ENCODE data around the gene NUP98.
A peak's percentile ranks its signal among the peaks of the same experiment; 100 is the strongest.

The NUP98 gene

GRCh38 chr11:3797329-3798090, at the start of gene NUP98:
Gene NUP98, minus strand, starts transcription at chr11:3797554. Its CDS starts 15,437 bp downstream, at chr11:3782117.
- peak; percentile 98 to 99 for DNase-seq (ENCODE audit: low read depth in 1 of 2, low spot score in 1 of 2)

GRCh38 chr11:3845670-3846069, 48.3 kb upstream of the NUP98 start:
- no peak for DNase-seq (ENCODE audit: low read depth in 1 of 2, low spot score in 1 of 2)

- no peak for DNase-seq (ENCODE audit: low read depth in 1 of 2, low spot score in 1 of 2)
Observed at GRCh38 chr11:3845246-3845645, 47.9 kb upstream of the NUP98 start.

GRCh38 chr11:3843326-3843725, 46.0 kb upstream of the NUP98 start:
- no peak for DNase-seq (ENCODE audit: low read depth in 1 of 2, low spot score in 1 of 2)

- peak; percentile 85 to 88 for DNase-seq (ENCODE audit: low read depth in 1 of 2, low spot score in 1 of 2)
Observed at GRCh38 chr11:3841426-3842350, 44.3 kb upstream of the NUP98 start.

- DNase-seq (ENCODE audit: low read depth in 1 of 2, low spot score in 1 of 2): peak in 1 of 2 donors; percentile 58
Observed at GRCh38 chr11:3840870-3841425, 43.6 kb upstream of the NUP98 start, which contains the start of gene RHOG. Gene RHOG, minus strand, starts transcription at chr11:3840959. Its CDS starts 12,821 bp downstream, at chr11:3828138.

- peak in 1 of 2 donors; percentile 20 for DNase-seq (ENCODE audit: low read depth in 1 of 2, low spot score in 1 of 2)
Observed at GRCh38 chr11:3840004-3840869, 42.9 kb upstream of the NUP98 start.

- DNase-seq (ENCODE audit: low read depth in 1 of 2, low spot score in 1 of 2): no peak
Observed at GRCh38 chr11:3838504-3838903, 41.1 kb upstream of the NUP98 start.

- DNase-seq (ENCODE audit: low read depth in 1 of 2, low spot score in 1 of 2): no peak
Observed at GRCh38 chr11:3837793-3838192, 40.4 kb upstream of the NUP98 start.

- no peak for DNase-seq (ENCODE audit: low read depth in 1 of 2, low spot score in 1 of 2)
Observed at GRCh38 chr11:3836903-3837302, 39.5 kb upstream of the NUP98 start.

- no peak for DNase-seq (ENCODE audit: low read depth in 1 of 2, low spot score in 1 of 2)
Observed at GRCh38 chr11:3835751-3836150, 38.4 kb upstream of the NUP98 start.

GRCh38 chr11:3834664-3835461, 37.5 kb upstream of the NUP98 start:
- DNase-seq (ENCODE audit: low read depth in 1 of 2, low spot score in 1 of 2): no peak

GRCh38 chr11:3834349-3834663, 37.0 kb upstream of the NUP98 start:
- no peak for DNase-seq (ENCODE audit: low read depth in 1 of 2, low spot score in 1 of 2)

GRCh38 chr11:3833449-3833848, 36.1 kb upstream of the NUP98 start:
- no peak for DNase-seq (ENCODE audit: low read depth in 1 of 2, low spot score in 1 of 2)

- no peak for DNase-seq (ENCODE audit: low read depth in 1 of 2, low spot score in 1 of 2)
Observed at GRCh38 chr11:3832816-3833215, 35.5 kb upstream of the NUP98 start.

- DNase-seq (ENCODE audit: low read depth in 1 of 2, low spot score in 1 of 2): no peak
Observed at GRCh38 chr11:3831378-3832239, 34.3 kb upstream of the NUP98 start.

GRCh38 chr11:3830730-3831129, 33.4 kb upstream of the NUP98 start:
- DNase-seq (ENCODE audit: low read depth in 1 of 2, low spot score in 1 of 2): no peak

- DNase-seq (ENCODE audit: low read depth in 1 of 2, low spot score in 1 of 2): no peak
Observed at GRCh38 chr11:3830088-3830487, 32.7 kb upstream of the NUP98 start.
